Trophoblast cell (in vitro differentiated cells and primary cell): ENCODE data around the gene GRIK5.
A peak's percentile ranks its signal among the peaks of the same experiment; 100 is the strongest.

ENCODE experiments used
- DNase-seq, 2 donors: peaks; one replicate each; pipeline ENCODE4 v3.0.0-alpha.2; 2016
- H2AFZ ChIP-seq: 2 replicates; pipeline ENCODE4 v1.6.1; 2013; ENCODE audit warnings: low read length, moderate library complexity, mild to moderate bottlenecking; ENCODE audit not compliant: insufficient read depth, poor library complexity
- H2AK5ac ChIP-seq: 2 replicates; pipeline ENCODE4 v1.6.1; 2013; ENCODE audit warnings: mild to moderate bottlenecking, low read length
- H2BK120ac ChIP-seq: 2 replicates; pipeline ENCODE4 v1.6.1; 2013; ENCODE audit warnings: low read length, mild to moderate bottlenecking, moderate library complexity; ENCODE audit not compliant: insufficient read depth, poor library complexity
- H2BK12ac ChIP-seq: 2 replicates; pipeline ENCODE4 v1.6.1; 2013; ENCODE audit warnings: mild to moderate bottlenecking, low read length, moderate library complexity
- H2BK5ac ChIP-seq: 2 replicates; pipeline ENCODE4 v1.6.1; 2013; ENCODE audit warnings: low read length, low read depth, moderate library complexity, mild to moderate bottlenecking; ENCODE audit not compliant: poor library complexity
- H3K14ac ChIP-seq: 2 replicates; pipeline ENCODE4 v1.6.1; 2013; ENCODE audit warnings: mild to moderate bottlenecking, low read length
- H3K18ac ChIP-seq: 2 replicates; pipeline ENCODE4 v1.6.1; 2013; ENCODE audit warnings: mild to moderate bottlenecking, low read length
- H3K23ac ChIP-seq: 2 replicates; pipeline ENCODE4 v1.6.1; 2013; ENCODE audit warnings: low read length
- H3K27ac ChIP-seq: 2 replicates; pipeline ENCODE4 v1.5.1; 2013; ENCODE audit warnings: low read depth, mild to moderate bottlenecking, inconsistent platforms, low read length, moderate library complexity
- H3K27me3 ChIP-seq: 2 replicates; pipeline ENCODE4 v1.6.1; 2013; ENCODE audit warnings: inconsistent platforms, mild to moderate bottlenecking, low read length, moderate library complexity; ENCODE audit not compliant: insufficient read depth
- H3K36me3 ChIP-seq, 2 experiments: 1 replicate in 1 of 2; 2 replicates in 1 of 2; pipeline ENCODE4 v1.6.1; 2013; ENCODE audit warnings: low read length in 2 of 2, mild to moderate bottlenecking in 2 of 2, moderate library complexity in 1 of 2; ENCODE audit not compliant: insufficient read depth in 2 of 2, control insufficient read depth in 1 of 2
- H3K4ac ChIP-seq: 2 replicates; pipeline ENCODE4 v1.6.1; 2013; ENCODE audit warnings: low read depth, mild to moderate bottlenecking, low read length, moderate library complexity
- H3K4me1 ChIP-seq, 2 experiments: 1 replicate in 1 of 2; 2 replicates in 1 of 2; pipeline ENCODE4 v1.6.1; 2013; ENCODE audit warnings: low read length in 2 of 2, mild to moderate bottlenecking in 2 of 2, moderate library complexity in 1 of 2; ENCODE audit not compliant: insufficient read depth in 2 of 2, control insufficient read depth in 1 of 2
- H3K4me2 ChIP-seq: 2 replicates; pipeline ENCODE4 v1.6.1; 2013; ENCODE audit warnings: inconsistent platforms, mild to moderate bottlenecking, low read length, moderate library complexity
- H3K4me3 ChIP-seq: 2 replicates; pipeline ENCODE4 v1.5.1; 2013; ENCODE audit warnings: mild to moderate bottlenecking, low read depth, low read length, inconsistent platforms
- H3K79me1 ChIP-seq: one replicate; pipeline ENCODE4 v1.6.1; 2013; ENCODE audit warnings: low read length
- H3K79me2 ChIP-seq: 2 replicates; pipeline ENCODE4 v1.6.1; 2013; ENCODE audit warnings: low read length, mild to moderate bottlenecking; ENCODE audit not compliant: control insufficient read depth, insufficient read depth, poor library complexity
- H3K9ac ChIP-seq: 2 replicates; pipeline ENCODE4 v1.6.1; 2013; ENCODE audit warnings: mild to moderate bottlenecking, low read length
- H3K9me3 ChIP-seq: 2 replicates; pipeline ENCODE4 v1.6.1; 2013; ENCODE audit warnings: low read depth, mild to moderate bottlenecking, control low read depth, inconsistent platforms, low read length; ENCODE audit not compliant: insufficient read depth
- H4K12ac ChIP-seq: 2 replicates; pipeline ENCODE4 v1.6.1; 2013; ENCODE audit warnings: low read depth, mild to moderate bottlenecking, low read length, moderate library complexity
- H4K8ac ChIP-seq: 2 replicates; pipeline ENCODE4 v1.6.1; 2013; ENCODE audit warnings: low read depth, mild to moderate bottlenecking, low read length, moderate library complexity
- H4K91ac ChIP-seq: one replicate; pipeline ENCODE4 v1.6.1; 2013; ENCODE audit warnings: low read depth, mild to moderate bottlenecking, low read length, moderate library complexity
- WGBS: extraction: QIAGEN DNeasy Blood & Tissue Kit; methylation state at CpG from one replicate; pipeline ENCODE4 v1.1.7; 2013; ENCODE audit warnings: missing lambda C conversion rate; ENCODE audit not compliant: insufficient read length, insufficient coverage; ENCODE audit errors: extremely low coverage; 5-methylcytosine and 5-hydroxymethylcytosine counted together

Gene GRIK5

DNA sequence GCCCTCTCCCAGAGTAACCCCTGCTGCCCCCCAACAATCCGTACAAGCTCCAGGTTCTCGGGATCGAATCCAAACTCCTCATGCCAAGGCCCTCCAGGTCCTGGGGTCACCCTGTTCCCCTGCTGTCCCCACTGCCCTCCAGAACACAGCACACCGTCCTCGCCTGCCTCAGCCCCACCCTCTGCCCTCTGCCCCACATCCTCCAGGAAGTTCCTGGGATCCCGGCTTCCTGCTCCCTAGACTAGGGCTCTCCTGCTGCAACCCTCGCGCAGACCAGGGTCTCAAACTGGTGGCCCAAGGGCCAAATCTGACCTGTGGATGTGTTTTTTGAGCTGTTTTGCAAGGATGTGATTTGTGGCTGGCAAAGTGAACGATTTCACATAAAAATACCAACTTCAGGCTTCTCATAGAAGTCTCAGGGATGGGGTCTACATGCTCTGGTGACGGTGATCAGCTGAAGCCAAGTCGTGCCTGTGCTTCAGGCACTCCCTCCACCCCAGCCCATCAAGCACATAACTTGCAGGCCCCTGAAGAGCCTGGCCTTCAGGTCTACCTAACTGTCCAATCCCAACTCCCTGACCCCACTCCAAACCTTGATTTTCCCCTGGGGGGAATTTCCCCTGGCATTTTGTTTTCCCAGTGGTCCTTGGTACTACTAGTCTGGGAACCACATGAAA, 112.7 kb downstream of the GRIK5 start:
- peaks cover 5% of the 10 kb centered on the region for H3K79me2 ChIP-seq
- no peak for DNase-seq
- H3K27ac ChIP-seq, result no peak overlapping the region
- H2BK120ac ChIP-seq, result no peak overlapping the region
- no CpG with 5 or more reads among the region's 11 CpGs for WGBS
- H3K9me3 ChIP-seq, result no peaks in the 10 kb centered on the region
- H3K4me2 ChIP-seq, result no peak overlapping the region
- H2BK5ac ChIP-seq, result no peak overlapping the region
- no peak overlapping the region for H3K9ac ChIP-seq
- peaks cover 10 to 15% of the 10 kb centered on the region in 2 experiments for H3K36me3 ChIP-seq
- H3K4me3 ChIP-seq, result no peak overlapping the region
- H3K4me1 ChIP-seq, result peaks cover 6 to 12% of the 10 kb centered on the region in 2 experiments
- peaks cover 8% of the 10 kb centered on the region for H3K79me1 ChIP-seq
- no peak overlapping the region for H2AK5ac ChIP-seq
- no peak overlapping the region for H3K4ac ChIP-seq
- no peaks in the 10 kb centered on the region for H3K27me3 ChIP-seq
- H4K91ac ChIP-seq, result no peak overlapping the region
- H2BK12ac ChIP-seq, result no peak overlapping the region
- H3K23ac ChIP-seq, result no peak overlapping the region
- no peak overlapping the region for H4K8ac ChIP-seq
- no peak overlapping the region for H4K12ac ChIP-seq
- H2AFZ ChIP-seq, result no peak overlapping the region
- H3K18ac ChIP-seq, result no peak overlapping the region
- no peak overlapping the region for H3K14ac ChIP-seq

DNA sequence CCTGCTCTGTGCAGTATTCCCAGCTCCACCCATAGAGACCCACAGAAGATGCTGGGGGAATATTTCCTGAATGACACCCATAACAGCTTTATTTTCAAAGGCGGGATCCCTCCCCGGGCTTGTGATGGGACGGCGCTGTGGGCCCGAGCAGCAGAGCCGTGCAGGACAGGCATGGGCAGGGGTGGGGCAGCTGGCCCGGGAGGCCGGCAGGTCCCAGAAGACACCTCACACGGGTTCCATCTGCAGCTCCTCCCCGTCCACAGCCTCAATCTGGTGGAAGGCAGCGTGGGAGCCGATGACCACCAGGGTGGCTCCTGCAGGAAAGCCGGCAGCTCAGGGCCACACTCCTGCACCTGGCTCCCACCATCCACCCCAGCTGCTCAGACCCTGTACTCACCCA, 113.4 kb downstream of the GRIK5 start:
- H3K9ac ChIP-seq, result no peak overlapping the region
- no peak overlapping the region for H3K27ac ChIP-seq
- H3K4me2 ChIP-seq, result no peak overlapping the region
- H2AFZ ChIP-seq, result no peak overlapping the region
- H2BK12ac ChIP-seq, result no peak overlapping the region
- H4K8ac ChIP-seq, result no peak overlapping the region
- H3K27me3 ChIP-seq, result no peaks in the 10 kb centered on the region
- H2BK120ac ChIP-seq, result no peak overlapping the region
- WGBS, result no CpG with 5 or more reads among the region's 13 CpGs
- H3K23ac ChIP-seq, result no peak overlapping the region
- no peak overlapping the region for H3K4me3 ChIP-seq
- no peak overlapping the region for H2BK5ac ChIP-seq
- peaks cover 8 to 12% of the 10 kb centered on the region in 2 experiments for H3K4me1 ChIP-seq
- H3K4ac ChIP-seq, result no peak overlapping the region
- no peak overlapping the region for H2AK5ac ChIP-seq
- peaks cover 10 to 15% of the 10 kb centered on the region in 2 experiments for H3K36me3 ChIP-seq
- H3K14ac ChIP-seq, result no peak overlapping the region
- H4K12ac ChIP-seq, result no peak overlapping the region
- H3K79me2 ChIP-seq, result peaks cover 5% of the 10 kb centered on the region
- peaks cover 8% of the 10 kb centered on the region for H3K79me1 ChIP-seq
- H3K18ac ChIP-seq, result no peak overlapping the region
- no peak overlapping the region for H4K91ac ChIP-seq
- DNase-seq, result no peak
- H3K9me3 ChIP-seq, result no peaks in the 10 kb centered on the region

DNA sequence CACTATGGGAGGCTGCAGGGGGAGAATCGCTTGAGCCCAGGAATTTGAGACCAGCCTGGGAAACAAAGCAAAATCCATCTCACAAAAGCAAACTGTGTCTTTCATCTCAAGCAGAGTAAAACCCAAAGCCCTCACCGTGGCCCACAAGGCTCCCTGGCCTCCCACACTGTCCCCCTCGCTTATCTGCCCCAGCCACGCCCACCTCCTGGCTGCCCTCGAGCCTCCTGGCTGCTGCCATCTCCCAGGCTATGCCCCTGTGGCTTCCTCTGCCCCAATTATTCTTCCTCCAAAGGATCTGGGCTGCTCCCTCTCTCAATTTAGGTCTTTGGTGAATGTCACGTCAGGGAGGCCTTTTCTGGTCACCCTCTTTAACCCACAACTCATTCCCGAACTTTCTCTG, 114.5 kb downstream of the GRIK5 start:
- Histone ChIP-seq H2BK12ac (no peak overlapping the region), H4K91ac (no peak overlapping the region), H2AK5ac (no peak overlapping the region), H3K79me1 (peaks cover 8% of the 10 kb centered on the region), H3K79me2 (peaks cover 5% of the 10 kb centered on the region), H3K9me3 (no peaks in the 10 kb centered on the region), H3K4me2 (no peak overlapping the region), H3K23ac (no peak overlapping the region), H3K4ac (no peak overlapping the region), H4K12ac (no peak overlapping the region), H3K27ac (no peak overlapping the region), H3K9ac (no peak overlapping the region), H3K4me1 (peaks cover 8 to 12% of the 10 kb centered on the region in 2 experiments), H2BK5ac (no peak overlapping the region), H4K8ac (no peak overlapping the region), H3K14ac (no peak overlapping the region), H2BK120ac (no peak overlapping the region), H3K18ac (no peak overlapping the region), H3K36me3 (peaks cover 10 to 15% of the 10 kb centered on the region in 2 experiments), H3K27me3 (no peaks in the 10 kb centered on the region), H2AFZ (no peak overlapping the region), H3K4me3 (no peak overlapping the region)
- DNase-seq, result no peak
- WGBS, result no CpG with 5 or more reads among the region's 7 CpGs

DNA sequence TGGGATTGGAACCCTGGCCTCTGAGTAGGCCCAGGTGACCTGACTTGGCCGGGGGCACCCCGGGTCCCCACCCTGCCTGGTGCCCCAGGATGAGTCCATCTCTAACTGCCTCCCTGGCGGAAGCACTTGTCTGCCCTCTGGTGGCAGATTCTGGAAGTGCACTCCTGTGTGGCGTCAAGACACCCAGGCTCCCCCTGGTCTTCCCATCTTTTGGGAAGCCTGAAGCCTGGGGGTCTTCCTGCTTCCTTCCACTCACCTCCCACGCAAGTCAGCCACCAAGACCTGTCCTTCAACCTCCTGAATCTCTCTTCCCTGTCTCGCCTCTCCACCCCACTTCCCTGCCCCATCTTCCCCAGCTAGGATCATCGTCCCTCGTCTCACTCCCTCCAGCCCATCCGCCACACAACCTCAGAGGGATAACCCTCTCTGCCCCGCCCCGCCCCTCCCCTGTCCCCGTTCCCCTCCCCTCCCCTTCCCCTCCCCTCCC, 118.3 kb downstream of the GRIK5 start:
- Histone ChIP-seq H3K79me1 (no peaks in the 10 kb centered on the region), H3K4me1 (peaks cover 0 to 2% of the 10 kb centered on the region in 2 experiments), H3K9me3 (no peaks in the 10 kb centered on the region), H4K12ac (no peak overlapping the region), H3K27ac (no peak overlapping the region), H2BK12ac (no peak overlapping the region), H4K8ac (no peak overlapping the region), H3K23ac (no peak overlapping the region), H3K79me2 (no peaks in the 10 kb centered on the region), H2BK120ac (no peak overlapping the region), H4K91ac (no peak overlapping the region), H3K4ac (no peak overlapping the region), H3K18ac (no peak overlapping the region), H3K4me2 (no peak overlapping the region), H3K4me3 (no peak overlapping the region), H3K9ac (no peak overlapping the region), H3K27me3 (no peaks in the 10 kb centered on the region), H3K36me3 (peaks cover 8 to 12% of the 10 kb centered on the region in 2 experiments), H2AFZ (no peak overlapping the region), H3K14ac (no peak overlapping the region), H2BK5ac (no peak overlapping the region), H2AK5ac (no peak overlapping the region)
- peak; percentile 41 to 89 for DNase-seq
- no CpG with 5 or more reads among the region's 12 CpGs for WGBS
